HG02840 (cell line): Measurements from ENCODE around the gene RTN1.

Source experiments
- ATAC-seq: cut with Tn5 transposase; IDR thresholded peaks from one replicate; pipeline ENCODE4 v1.9.1; 2021; ENCODE audit warnings: mild to moderate bottlenecking, moderate library complexity, moderate number of reproducible peaks; ENCODE audit not compliant: unreplicated experiment, low FRiP score

RTN1 gene

DNA sequence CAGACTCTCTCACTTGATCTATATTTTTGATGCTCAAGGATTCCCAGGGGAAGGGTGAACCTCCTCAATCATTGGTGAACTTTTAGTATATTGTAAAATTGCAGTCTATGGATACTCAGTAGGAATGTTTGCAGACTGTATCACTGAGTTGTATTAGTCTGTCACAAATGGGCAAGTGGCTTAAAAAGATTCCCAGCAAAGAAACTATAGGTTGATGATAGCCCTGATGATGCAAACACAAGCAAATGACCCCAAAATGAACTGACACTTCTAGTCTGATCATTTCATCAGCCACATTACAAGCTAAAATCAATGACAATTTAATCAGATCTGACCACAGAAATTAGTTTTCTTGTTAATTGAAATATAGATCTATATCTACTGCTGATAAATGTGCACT is 59.5 kb downstream of the RTN1 start:
- no peak for ATAC-seq

GRCh38 chr14:59803052-59803540 is 67.5 kb downstream of the RTN1 start:
- ATAC-seq, result no peak

GRCh38 chr14:59788176-59788575 is 82.4 kb downstream of the RTN1 start:
- no peak for ATAC-seq

- no peak for ATAC-seq
Observed at GRCh38 chr14:59787045-59787674, 83.4 kb downstream of the RTN1 start.

DNA sequence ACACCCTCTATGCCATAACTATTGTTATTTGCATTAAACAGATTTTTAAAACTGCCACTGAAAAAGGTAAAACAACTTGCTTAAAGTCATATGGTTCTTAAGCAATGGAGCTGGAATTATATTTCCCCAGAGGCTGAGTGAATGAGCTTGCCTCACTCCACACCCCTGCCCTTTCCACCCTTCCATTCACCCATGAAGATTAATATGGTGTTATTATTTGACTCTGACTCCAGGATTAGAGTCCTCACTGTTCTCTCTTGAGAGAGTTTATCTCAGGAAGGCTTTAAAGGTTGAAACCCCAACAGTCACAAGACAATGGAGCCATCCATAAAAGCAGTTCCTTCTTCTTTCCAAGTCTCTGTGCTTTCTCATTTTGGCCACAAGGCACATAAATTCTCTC is 84.9 kb downstream of the RTN1 start:
- ATAC-seq, result no peak

DNA sequence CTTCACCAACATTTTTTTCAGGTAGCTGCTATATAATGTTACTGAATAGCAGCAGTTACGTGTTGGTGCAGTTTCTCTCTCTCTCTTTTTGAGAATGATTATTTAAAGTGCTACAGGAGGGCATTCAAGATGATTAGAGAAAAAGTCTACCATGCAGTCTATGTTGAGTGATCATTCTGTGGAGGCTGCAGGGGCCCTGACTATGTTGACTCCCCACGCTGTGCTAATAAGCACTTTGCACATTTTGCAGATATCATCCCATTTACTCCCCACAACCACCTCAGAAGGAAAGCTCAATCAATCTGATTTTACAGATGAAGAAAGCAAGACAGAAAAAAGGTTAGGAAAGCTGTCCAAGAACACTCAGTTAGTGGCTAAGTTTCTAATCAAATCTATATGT is 87.8 kb downstream of the RTN1 start:
- ATAC-seq, result no peak

DNA sequence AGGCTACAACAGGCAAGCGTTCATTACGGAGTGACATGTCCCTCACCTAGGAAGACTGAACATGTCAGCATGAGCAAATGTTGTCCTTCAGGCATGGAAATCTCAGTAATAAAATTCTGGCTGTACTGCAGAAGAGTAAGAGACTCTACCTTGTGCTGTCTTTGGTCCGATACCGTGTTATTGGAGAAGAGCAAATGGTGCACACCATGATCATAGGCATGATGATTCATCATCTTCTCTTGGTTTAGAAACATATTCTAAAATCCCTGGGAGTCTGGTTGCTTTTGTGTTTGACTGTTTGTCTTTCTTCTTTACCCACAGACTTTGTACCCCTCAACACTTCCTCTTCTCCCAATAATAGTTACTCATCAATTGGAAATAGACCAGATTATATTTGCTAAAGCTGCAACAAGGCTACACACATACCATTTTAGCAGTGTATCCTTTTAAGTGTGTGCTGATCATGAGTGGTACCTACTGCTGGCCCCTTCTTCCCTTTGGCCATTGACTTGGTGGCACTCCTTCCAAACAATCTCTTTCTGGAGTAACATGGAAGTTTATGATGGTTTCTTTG is 93.5 kb downstream of the RTN1 start:
- no peak for ATAC-seq

DNA sequence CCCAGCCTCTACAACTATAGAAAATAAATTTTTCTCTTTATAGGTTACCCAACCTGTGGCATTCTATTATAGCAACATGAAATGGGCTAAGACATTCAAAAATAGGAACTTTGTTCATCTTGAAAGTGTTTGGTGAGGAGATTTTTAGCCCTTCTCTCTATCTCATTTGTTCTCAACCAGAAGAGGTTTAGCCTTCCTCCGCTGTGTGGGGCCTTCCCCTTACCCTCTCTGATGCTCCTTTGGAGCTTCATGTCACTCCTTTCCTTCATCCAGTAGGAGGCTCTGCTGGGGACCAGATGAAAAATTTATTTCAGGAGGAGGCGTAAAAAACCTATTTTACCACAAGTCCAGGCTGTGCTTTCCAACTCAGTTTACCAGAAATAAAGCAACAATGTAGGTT is 94.1 kb downstream of the RTN1 start:
- no peak for ATAC-seq

DNA sequence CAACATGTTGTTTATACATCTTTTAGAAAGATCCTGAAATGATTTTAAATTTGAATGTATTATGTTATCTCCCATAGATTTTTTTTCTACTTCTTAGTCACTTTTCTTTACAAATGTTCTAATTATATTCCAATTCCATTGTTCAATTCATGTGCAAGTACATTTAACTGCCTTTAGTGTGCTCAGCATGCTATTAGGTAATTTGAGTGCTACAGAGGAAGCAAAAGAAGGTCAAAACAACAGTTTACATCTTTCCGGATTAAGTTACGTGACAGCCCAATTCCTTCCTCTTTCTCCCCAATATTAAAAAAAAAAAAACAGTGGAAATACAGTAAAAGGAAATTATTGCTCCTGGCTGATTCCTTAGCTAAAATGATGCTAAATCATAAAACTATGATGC is 98.3 kb downstream of the RTN1 start:
- ATAC-seq, result no peak

DNA sequence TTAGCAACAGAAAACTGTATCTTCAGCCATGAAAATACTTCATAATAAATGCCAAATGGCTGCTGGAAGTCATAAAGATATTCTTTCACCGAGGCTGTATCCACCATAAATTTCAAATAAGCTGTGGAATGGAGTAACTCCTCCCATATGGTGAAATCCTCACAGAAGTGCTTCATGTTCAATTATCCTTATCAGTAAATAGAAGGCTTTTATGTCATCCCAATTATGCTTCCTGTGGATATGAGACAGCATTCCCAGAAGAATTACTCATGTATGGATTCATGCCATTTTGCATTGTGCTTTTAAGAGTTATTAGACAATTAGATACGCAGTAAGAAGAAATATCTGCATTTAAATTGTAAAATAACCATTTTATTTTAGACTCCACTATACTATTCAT is 99.0 kb downstream of the RTN1 start:
- ATAC-seq, result no peak

DNA sequence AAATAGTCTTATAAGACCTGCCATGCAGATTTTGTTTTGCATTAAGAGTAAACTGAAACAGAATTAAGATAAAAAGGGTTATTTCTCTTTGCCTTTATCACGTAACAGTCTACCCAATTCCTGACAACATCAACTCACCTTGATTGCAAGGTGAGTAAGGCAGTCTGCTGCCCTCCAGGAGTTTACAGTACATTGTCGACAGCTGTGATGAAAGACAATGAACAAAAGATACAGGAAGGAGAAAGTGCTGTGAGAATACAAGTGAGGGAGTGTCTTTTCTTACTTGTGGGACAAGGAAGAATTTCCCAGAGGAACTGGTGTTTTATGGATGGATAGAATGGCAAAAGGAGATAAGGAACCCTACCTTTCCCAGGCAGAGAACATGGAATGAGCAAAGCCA is 101.0 kb downstream of the RTN1 start:
- no peak for ATAC-seq

DNA sequence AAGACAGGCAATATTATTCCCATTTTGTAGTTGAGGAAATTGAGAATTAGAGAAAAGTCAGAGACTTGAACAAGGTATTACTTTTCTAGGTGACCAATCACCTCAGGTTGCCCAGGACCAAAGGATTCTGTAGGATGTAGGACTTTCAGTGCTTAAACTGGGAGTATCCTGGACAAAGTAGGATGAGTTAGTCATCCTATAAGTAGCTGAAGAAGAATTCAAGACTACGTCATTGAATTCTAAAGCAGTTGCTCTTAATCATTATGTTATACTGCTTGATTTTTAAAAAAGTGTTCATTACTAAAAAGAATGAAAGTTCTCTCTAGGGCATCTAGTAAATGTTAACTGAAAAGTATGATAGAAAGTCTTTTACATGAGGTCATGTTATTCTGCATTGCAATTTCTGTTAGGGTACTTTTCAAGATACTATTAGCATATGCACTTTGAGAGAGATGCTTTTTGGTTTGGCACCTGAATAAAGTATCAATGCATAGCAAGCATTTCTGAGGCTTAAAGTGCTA is 101.7 kb downstream of the RTN1 start:
- no peak for ATAC-seq

- ATAC-seq, result no peak
Observed at GRCh38 chr14:59761851-59762250, 108.7 kb downstream of the RTN1 start.

- ATAC-seq, result no peak
Observed at GRCh38 chr14:59755409-59756135, 115.0 kb downstream of the RTN1 start.

GRCh38 chr14:59754256-59754655 is 116.3 kb downstream of the RTN1 start:
- ATAC-seq, result no peak

- ATAC-seq, result no peak
Observed at GRCh38 chr14:59753512-59753911, 117.1 kb downstream of the RTN1 start.

GRCh38 chr14:59751578-59751977 is 119.0 kb downstream of the RTN1 start:
- no peak for ATAC-seq

GRCh38 chr14:59739794-59740193 is 130.8 kb downstream of the RTN1 start:
- no peak for ATAC-seq

GRCh38 chr14:59728304-59728703 is 142.3 kb downstream of the RTN1 start:
- ATAC-seq, result no peak

DNA sequence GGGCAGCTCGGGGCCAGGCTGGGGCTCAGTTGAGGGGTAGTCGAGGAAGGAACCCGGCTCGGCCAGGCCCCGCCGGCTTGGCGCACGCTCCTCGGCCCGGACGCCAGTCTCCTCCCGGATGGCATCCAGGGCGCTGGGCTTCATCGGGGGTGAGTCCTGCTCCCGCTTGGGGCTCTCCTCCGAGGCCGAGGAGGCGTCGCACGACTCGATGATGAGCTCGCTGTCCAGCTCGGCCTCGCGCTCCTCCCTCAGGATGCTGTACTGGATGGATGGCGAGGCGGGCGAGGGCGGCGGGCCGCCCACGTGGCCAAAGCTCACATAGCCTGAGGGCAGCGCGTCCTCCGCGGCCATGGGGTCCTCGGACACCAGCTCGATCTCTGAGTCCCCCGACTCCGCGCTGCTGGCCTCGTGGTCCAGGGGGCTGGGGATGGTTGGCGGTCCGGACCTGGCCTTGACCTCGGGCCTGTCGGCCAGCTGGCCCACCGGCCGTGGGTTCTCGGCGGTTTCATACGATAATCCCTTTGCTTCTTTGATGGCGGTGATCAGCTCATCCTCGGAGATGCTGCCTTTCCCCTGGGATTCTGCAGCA is 143.4 kb downstream of the RTN1 start:
- ATAC-seq, result no peak

GRCh38 chr14:59711080-59711479 is 159.5 kb downstream of the RTN1 start:
- ATAC-seq, result no peak
